GM18909 (cell line): ENCODE results near the gene GPR61.

ENCODE experiments used
- ATAC-seq: cut with Tn5 transposase; IDR thresholded peaks from one replicate; pipeline ENCODE4 v1.9.1; 2021; ENCODE audit warnings: mild to moderate bottlenecking; ENCODE audit not compliant: unreplicated experiment, poor library complexity

Gene GPR61

GRCh38 chr1:109539676-109540075 is at the start of gene GPR61:
Gene GPR61, plus strand, starts transcription at chr1:109539872. Its CDS starts 3,151 bp downstream, at chr1:109543023.
- no peak for ATAC-seq

GRCh38 chr1:109490029-109490933 is 49.4 kb upstream of the GPR61 start:
- ATAC-seq = no peak

GRCh38 chr1:109490934-109491302 is 48.8 kb upstream of the GPR61 start:
- ATAC-seq = no peak

- no peak for ATAC-seq
These were observed 48.3 kb upstream of the GPR61 start for GRCh38 chr1:109491372-109491771.

GRCh38 chr1:109492779-109493178 is 46.9 kb upstream of the GPR61 start:
- no peak for ATAC-seq

GRCh38 chr1:109493227-109493626 is 46.4 kb upstream of the GPR61 start:
- ATAC-seq = no peak

- ATAC-seq = peak; percentile 90
These were observed 45.7 kb upstream of the GPR61 start, which contains the start of gene CYB561D1 for GRCh38 chr1:109493805-109494539. Gene CYB561D1, plus strand, starts transcription at chr1:109494094. Its CDS starts 46 bp downstream, at chr1:109494140.

- no peak for ATAC-seq
These were observed 43.9 kb upstream of the GPR61 start for GRCh38 chr1:109495738-109496137.

GRCh38 chr1:109497449-109498160 is 42.1 kb upstream of the GPR61 start:
- ATAC-seq = no peak

- ATAC-seq = no peak
These were observed 41.4 kb upstream of the GPR61 start for GRCh38 chr1:109498161-109498801.

- no peak for ATAC-seq
These were observed 40.6 kb upstream of the GPR61 start for GRCh38 chr1:109499081-109499480.

- ATAC-seq = no peak
These were observed 39.8 kb upstream of the GPR61 start for GRCh38 chr1:109499661-109500536.

- no peak for ATAC-seq
These were observed 38.7 kb upstream of the GPR61 start for GRCh38 chr1:109500941-109501381.

GRCh38 chr1:109501644-109502363 is 37.9 kb upstream of the GPR61 start:
- no peak for ATAC-seq

GRCh38 chr1:109502364-109502851 is 37.3 kb upstream of the GPR61 start:
- no peak for ATAC-seq

GRCh38 chr1:109503935-109504334 is 35.7 kb upstream of the GPR61 start:
- no peak for ATAC-seq

GRCh38 chr1:109504974-109505373 is 34.7 kb upstream of the GPR61 start:
- ATAC-seq = no peak
